ENCODE measurements around the gene B4GALT2.
A peak's percentile ranks its signal among the peaks of the same experiment; 100 is the strongest.

B4GALT2 gene

DNA sequence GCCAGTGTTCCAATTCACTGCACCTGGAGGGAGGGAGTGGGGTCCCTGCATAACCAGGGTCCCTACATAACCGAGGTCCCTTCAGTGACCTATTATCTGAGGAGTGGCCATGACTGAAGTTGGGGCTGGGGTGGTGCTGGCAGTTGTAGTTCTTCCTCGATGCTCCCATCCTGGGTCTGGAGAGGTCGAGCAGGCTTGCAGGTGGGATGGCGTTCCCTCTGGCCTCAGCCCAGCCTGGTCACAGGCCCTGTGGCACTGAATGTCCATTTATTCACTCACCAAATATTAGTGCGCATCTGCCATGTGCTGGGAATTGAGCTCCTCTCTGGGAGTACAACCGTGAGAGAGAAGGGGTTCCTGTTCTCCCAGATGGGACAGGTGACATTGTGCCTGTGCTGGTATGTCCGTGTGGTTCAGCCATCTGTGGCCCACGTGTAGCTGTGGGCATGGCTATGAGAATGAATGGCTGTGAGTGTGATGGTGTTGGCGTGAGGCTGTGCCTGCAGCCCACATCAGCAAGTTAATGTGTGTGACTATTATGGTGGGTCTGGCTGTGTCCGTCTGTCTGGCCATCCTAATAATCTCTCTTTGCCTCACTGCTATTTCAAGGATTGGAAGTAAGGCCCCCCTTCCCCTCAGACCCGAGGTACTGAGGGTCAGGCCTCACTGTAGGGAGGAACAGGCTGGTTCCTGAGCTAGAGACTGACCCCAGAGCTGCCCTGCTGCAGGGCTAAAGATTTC lies 56.1 kb downstream of the B4GALT2 start:
- H4K20me1 ChIP-seq (ENCODE audit: insufficient read depth, low read length): no peaks in the 10 kb centered on the region; the same call in 1 of the 2 replicates
- peaks cover 18% of the 10 kb centered on the region for H3K27me3 ChIP-seq (ENCODE audit: insufficient read depth, low read length, poor library complexity)
- DNase-seq: no peak
- no peak overlapping the region for H3K4me2 ChIP-seq (ENCODE audit: insufficient read depth, low read length)
- no peak overlapping the region for H3K4me3 ChIP-seq (ENCODE audit: low read depth in 1 of 2, low read length in 2 of 2)
- H2AFZ ChIP-seq (ENCODE audit: low read depth, low read length): no peak overlapping the region
- no peak overlapping the region for H3K27ac ChIP-seq (ENCODE audit: low read length)
- no peaks in the 10 kb centered on the region for H3K9me3 ChIP-seq (ENCODE audit: insufficient read depth, low read length, severe bottlenecking)
- H3K36me3 ChIP-seq (ENCODE audit: insufficient read depth, low read length): no peaks in the 10 kb centered on the region
- no peak overlapping the region for H3K9ac ChIP-seq (ENCODE audit: low read depth, low read length)
- no peak for ATAC-seq (ENCODE audit: insufficient read depth, low read depth)
- TF ChIP-seq CTCF (IDR thresholded peaks at IDR 0.05; ENCODE audit: borderline replicate concordance, extremely low read depth, low read length, poor library complexity, severe bottlenecking): no peak
- no peak for TF ChIP-seq EZH2 (IDR thresholded peaks at IDR 0.05; ENCODE audit: borderline replicate concordance, low read depth, low read length, severe bottlenecking)
- peaks cover 17% of the 10 kb centered on the region for H3K4me1 ChIP-seq (ENCODE audit: insufficient read depth, low read length)
- no peaks in the 10 kb centered on the region for H3K79me2 ChIP-seq (ENCODE audit: insufficient read depth, low read length)

DNA sequence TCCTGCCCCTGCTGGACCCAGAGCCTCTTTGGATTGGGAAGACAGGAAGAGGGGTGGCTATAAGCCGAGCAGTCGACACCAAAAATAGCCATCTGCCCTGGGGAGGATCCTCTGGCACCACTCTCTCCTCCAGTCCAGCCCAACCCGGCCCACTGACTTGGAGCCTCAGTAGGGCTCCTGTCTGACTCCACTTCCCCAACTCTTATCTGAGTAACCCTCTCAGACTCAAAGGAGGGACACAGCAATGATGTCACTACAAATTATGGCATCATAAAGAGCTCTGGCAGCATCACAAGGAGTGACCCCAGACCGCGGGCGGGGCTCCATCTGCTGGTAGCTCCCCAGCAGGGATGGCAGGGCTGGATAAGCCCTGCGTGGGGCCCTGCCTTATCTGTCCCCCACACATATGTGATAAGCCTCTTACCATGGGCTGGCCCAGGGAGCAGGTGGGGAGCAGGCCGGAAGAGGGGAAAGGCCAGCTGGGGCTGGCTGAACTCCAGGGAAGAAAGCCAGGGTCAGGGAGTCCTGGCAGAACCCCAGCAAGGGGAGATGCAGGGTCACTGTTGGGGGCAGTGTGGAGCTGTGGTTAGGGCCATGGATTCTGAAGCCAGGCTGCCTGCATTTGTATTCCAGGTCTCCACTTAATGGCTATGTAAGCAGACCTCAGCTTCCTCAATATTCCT lies 56.9 kb downstream of the B4GALT2 start:
- no peak for TF ChIP-seq CTCF (IDR thresholded peaks at IDR 0.05; ENCODE audit: borderline replicate concordance, extremely low read depth, low read length, poor library complexity, severe bottlenecking)
- no peak for TF ChIP-seq EZH2 (IDR thresholded peaks at IDR 0.05; ENCODE audit: borderline replicate concordance, low read depth, low read length, severe bottlenecking)
- Histone ChIP-seq H2AFZ (ENCODE audit: low read depth, low read length) (no peak overlapping the region), H3K4me2 (ENCODE audit: insufficient read depth, low read length) (no peak overlapping the region), H3K9ac (ENCODE audit: low read depth, low read length) (no peak overlapping the region), H4K20me1 (ENCODE audit: insufficient read depth, low read length) (no peaks in the 10 kb centered on the region; the same call in 1 of the 2 replicates), H3K36me3 (ENCODE audit: insufficient read depth, low read length) (no peaks in the 10 kb centered on the region), H3K27me3 (ENCODE audit: insufficient read depth, low read length, poor library complexity) (peaks cover 12% of the 10 kb centered on the region), H3K4me1 (ENCODE audit: insufficient read depth, low read length) (peaks cover 12% of the 10 kb centered on the region), H3K4me3 (ENCODE audit: low read depth in 1 of 2, low read length in 2 of 2) (no peak overlapping the region), H3K9me3 (ENCODE audit: insufficient read depth, low read length, severe bottlenecking) (no peaks in the 10 kb centered on the region), H3K79me2 (ENCODE audit: insufficient read depth, low read length) (no peaks in the 10 kb centered on the region), H3K27ac (ENCODE audit: low read length) (no peak overlapping the region)
- DNase-seq (no peak), ATAC-seq (ENCODE audit: insufficient read depth, low read depth) (no peak)

DNA sequence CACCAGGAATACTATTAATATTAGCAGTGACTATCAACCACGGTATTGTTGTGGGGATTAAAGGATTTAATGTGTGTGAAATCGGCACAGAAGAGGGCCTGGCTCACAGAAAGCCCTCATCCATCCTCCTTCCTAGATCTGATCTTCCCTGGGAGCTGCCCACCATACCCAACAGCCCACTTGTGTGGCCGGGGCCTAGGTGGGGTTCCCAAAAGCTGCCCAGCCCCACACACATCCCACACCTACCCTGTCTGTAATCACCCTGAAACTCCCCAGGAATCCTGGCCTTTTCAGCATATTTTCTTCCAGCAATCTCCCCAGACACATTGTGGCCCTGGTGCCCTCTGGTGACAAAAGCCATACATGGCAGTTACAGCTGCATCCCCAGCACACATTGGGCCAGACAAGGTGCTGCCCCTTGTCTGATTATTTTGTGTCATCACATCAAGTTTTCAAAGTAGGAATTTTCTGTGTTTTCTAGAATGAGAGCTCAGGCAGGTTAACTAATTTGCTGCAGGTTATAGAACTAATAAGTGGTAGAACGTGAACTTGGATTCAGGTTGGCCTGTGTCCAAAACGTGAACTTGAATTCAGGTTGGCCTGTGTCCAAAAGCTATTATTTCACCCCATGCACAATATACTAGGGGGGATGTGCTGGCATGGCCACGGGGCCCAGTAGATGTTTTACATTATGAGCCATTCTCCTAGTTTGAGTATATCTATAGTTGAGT lies 57.6 kb downstream of the B4GALT2 start:
- ATAC-seq (ENCODE audit: insufficient read depth, low read depth): peak; percentile 87
- Histone ChIP-seq H3K4me1 (ENCODE audit: insufficient read depth, low read length) (peaks cover 5% of the 10 kb centered on the region), H3K27ac (ENCODE audit: low read length) (no peak overlapping the region), H3K4me3 (ENCODE audit: low read depth in 1 of 2, low read length in 2 of 2) (no peak overlapping the region), H3K4me2 (ENCODE audit: insufficient read depth, low read length) (no peak overlapping the region), H3K36me3 (ENCODE audit: insufficient read depth, low read length) (no peaks in the 10 kb centered on the region), H3K9me3 (ENCODE audit: insufficient read depth, low read length, severe bottlenecking) (no peaks in the 10 kb centered on the region), H2AFZ (ENCODE audit: low read depth, low read length) (no peak overlapping the region), H4K20me1 (ENCODE audit: insufficient read depth, low read length) (no peaks in the 10 kb centered on the region; the same call in 1 of the 2 replicates), H3K79me2 (ENCODE audit: insufficient read depth, low read length) (no peaks in the 10 kb centered on the region), H3K9ac (ENCODE audit: low read depth, low read length) (no peak overlapping the region), H3K27me3 (ENCODE audit: insufficient read depth, low read length, poor library complexity) (peaks cover 5% of the 10 kb centered on the region)
- DNase-seq: peak; percentile 73
- peak; percentile 91 for TF ChIP-seq CTCF (IDR thresholded peaks at IDR 0.05; ENCODE audit: borderline replicate concordance, extremely low read depth, low read length, poor library complexity, severe bottlenecking)
- TF ChIP-seq EZH2 (IDR thresholded peaks at IDR 0.05; ENCODE audit: borderline replicate concordance, low read depth, low read length, severe bottlenecking): no peak

All from DND-41 (cell line).